PC-3 (cell line): ENCODE results near the gene CEP112.

ENCODE experiments used
- CTCF ChIP-seq: fragments of 300-600 bp; sonication (generic); conservative IDR thresholded peaks from 2 replicates; pipeline ENCODE4 v1.5.1; 2017; ENCODE audit warnings: antibody characterized with exemption, low read depth, mild to moderate bottlenecking, low read length
- EZH2 ChIP-seq: fragments of 300-600 bp; sonication (generic); IDR thresholded peaks from one replicate; pipeline ENCODE4 v1.6.1; 2017; ENCODE audit warnings: antibody characterized with exemption, mild to moderate bottlenecking, low read length; ENCODE audit not compliant: unreplicated experiment

- TF ChIP-seq EZH2 (no peak), CTCF (no peak)
These were observed 274.4 kb downstream of the CEP112 start for GRCh38 chr17:65917560-65917959.
